ENCODE data around the gene RCOR1. TPM values are rescaled to one million over a fixed set of nuclear protein-coding genes. Genes with fewer than 3 reads are reported as not detected.
"Not testable (repeated sequence)": the region's sequence is repeated elsewhere in the genome, so short reads cannot be mapped to it uniquely, and the experiment has no call there.

The RCOR1 gene
- total RNA-seq, 1 experiment from 2014 or later = 12.1 TPM

DNA sequence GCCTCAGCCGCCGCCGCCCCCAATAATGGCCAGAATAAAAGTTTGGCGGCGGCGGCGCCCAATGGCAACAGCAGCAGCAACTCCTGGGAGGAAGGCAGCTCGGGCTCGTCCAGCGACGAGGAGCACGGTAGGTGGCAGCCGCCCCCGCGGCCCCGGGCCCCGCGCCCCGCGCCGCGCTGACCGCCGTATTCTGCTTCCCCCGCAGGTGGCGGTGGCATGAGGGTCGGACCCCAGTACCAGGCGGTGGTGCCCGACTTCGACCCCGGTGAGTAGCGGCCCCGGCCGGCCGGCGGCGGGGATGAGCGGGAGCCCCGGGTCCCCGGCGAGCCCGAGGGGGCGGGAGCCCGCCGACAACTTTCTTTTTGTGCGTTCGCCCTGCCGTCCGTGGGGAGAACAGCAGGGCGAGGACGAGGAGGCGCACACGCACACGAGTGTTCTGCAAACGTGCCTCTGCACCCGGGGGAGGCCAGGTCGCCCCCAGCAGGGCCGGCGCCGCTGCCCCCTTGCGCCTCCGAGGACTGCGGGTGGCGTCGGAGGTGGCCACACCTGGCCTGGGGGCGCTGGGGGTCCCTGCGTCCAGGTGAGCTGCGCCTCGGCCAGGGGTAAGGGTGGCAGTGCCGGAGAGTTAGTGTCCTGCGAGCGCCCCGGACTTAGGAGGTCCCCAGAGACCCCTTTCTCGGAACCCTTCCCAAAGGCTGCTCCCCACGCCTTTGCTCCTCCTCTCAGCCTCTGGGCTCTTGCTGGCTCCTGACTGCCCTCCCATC is 794 bp downstream of the RCOR1 start:
- peak; percentile 37 for DNase-seq (ENCODE audit: low read depth)

- no peak for DNase-seq (ENCODE audit: low read depth)
Observed at GRCh38 chr14:102593825-102594137, 1.3 kb downstream of the RCOR1 start.

DNA sequence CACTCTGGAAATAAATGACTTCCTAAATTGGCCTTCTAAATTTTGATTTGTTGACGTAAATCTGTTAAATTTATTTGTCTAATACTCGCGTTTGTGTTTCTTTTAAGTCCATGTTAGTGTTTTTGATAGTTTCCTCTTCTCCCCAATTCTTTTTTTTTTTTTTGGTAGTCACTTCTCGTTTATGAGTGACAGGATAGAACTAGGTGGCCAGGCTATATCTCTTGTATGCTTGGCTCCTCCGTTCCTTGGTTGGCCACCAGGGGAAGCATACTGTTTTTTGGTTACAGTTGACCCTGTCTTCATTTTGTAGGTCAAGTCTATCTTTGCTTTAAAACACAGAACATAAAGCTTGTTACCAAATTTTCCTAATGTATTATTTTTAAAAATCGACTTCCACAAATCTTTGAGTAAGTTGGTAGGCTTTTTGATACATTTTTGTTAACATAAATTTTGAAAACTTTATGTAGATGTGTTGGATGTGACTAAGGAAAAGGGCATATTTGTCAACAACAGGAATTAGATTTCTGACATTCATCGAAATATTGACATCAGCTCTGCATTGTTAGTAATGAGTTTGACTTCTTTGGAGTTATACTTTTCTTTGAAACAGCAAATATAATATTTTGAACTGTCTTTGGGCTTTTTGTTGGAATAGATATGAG is 2.2 kb downstream of the RCOR1 start:
- DNase-seq (ENCODE audit: low read depth) = peak; percentile 61

GRCh38 chr14:102601378-102601925 is 9.0 kb downstream of the RCOR1 start:
- no peak for DNase-seq (ENCODE audit: low read depth)

- no peak for DNase-seq (ENCODE audit: low read depth)
Observed at GRCh38 chr14:102602421-102603292, 10.2 kb downstream of the RCOR1 start.

DNA sequence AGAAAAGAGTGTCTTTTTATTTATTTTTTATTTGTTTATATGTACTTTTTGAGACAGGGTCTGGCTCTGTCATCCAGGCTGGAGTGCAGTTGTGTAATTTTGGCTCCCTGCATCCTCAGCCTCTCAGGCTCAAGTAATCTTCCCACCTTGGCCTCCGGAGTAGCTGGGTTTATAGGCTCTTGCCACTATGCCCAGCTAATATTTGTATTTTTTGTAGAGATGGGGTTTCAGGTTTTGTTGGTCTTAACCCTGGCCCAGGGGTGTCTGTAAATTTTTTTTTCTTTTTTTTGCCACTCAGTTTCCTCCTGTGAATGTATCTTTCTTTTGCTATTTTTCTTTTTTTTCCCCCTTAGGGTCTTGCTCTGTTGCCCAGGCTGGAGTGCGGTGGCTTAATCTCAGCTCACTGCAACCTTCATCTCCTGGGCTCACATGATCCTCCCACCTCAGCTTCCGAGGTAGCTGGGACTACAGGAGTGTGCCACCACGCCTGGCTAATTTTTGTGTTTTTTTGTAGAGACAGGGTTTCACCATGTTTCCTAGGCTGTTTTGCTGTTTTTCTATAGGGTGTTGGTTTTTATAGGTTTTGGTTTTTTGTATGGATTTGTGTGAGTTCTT is 11.0 kb downstream of the RCOR1 start:
- DNase-seq (ENCODE audit: low read depth) = no peak

- DNase-seq (ENCODE audit: low read depth) = no peak
Observed at GRCh38 chr14:102604183-102604582, 11.7 kb downstream of the RCOR1 start.

DNA sequence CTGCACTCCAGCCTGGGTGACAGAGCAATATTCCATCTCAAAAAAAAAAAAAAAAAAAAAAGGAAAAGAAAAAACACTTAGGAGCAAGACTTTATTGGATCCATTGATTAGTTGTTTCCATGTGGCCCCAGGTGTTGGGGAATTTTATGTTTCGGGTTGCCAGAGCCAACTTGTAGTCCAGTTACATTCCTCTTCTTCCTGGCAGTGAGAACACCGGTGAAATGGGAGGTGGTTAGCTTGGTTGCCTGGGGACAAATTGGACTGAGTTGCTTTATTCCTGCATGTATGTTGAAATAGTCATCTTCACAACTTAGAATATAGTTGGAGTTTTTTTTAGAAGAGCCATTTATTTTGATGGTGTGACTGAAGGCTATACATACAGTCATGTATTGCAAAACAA is 12.6 kb downstream of the RCOR1 start:
- peak; percentile 34 for DNase-seq (ENCODE audit: low read depth)

GRCh38 chr14:102606296-102606695 is 13.8 kb downstream of the RCOR1 start:
- DNase-seq (ENCODE audit: low read depth) = no peak

DNA sequence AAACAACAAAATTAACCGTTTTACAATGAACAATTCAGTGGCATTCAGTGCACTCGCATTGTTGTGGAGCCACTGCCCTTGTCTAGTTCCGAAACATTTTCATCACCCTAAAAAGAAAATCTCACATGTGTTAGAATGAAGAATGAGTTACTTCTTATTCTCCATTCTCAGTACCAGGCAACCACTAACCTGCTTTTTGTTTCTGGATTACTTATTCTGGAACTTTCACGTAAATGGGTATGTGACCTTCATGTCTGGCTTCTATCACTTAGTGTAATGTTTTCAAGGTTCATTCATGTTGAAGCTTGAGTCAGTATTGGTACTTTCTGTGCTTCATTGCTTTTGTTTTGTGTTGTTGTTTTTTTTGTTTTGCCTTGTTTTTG is 15.6 kb downstream of the RCOR1 start:
- no peak for DNase-seq (ENCODE audit: low read depth)

- no peak for DNase-seq (ENCODE audit: low read depth)
Observed at GRCh38 chr14:102610968-102611811, 18.7 kb downstream of the RCOR1 start.

- no peak for DNase-seq (ENCODE audit: low read depth)
Observed at GRCh38 chr14:102616318-102616717, 23.9 kb downstream of the RCOR1 start.

DNA sequence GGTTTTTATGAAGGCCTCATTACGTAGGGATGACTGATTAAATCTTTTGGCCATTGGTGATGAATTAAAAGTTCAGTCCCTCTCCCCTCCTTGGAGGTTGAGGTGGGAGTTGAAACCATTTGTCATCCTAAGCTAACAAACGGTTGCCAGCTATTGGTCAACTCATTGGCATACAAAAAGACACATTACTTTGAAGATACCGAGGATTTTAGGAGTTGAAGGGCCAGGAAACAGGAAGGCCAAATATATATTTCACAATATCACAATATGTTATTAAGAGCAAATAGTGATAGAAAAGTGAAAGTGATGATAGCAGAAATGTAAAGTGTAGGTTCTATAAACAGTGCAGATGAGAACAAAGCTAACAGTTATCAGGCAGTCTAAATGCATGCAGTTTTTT is 24.4 kb downstream of the RCOR1 start:
- DNase-seq (ENCODE audit: low read depth) = no peak

GRCh38 chr14:102619012-102619411 is 26.6 kb downstream of the RCOR1 start:
- not testable (repeated sequence) for DNase-seq (ENCODE audit: low read depth)

GRCh38 chr14:102620413-102620812 is 28.0 kb downstream of the RCOR1 start:
- DNase-seq (ENCODE audit: low read depth) = peak; percentile 9

DNA sequence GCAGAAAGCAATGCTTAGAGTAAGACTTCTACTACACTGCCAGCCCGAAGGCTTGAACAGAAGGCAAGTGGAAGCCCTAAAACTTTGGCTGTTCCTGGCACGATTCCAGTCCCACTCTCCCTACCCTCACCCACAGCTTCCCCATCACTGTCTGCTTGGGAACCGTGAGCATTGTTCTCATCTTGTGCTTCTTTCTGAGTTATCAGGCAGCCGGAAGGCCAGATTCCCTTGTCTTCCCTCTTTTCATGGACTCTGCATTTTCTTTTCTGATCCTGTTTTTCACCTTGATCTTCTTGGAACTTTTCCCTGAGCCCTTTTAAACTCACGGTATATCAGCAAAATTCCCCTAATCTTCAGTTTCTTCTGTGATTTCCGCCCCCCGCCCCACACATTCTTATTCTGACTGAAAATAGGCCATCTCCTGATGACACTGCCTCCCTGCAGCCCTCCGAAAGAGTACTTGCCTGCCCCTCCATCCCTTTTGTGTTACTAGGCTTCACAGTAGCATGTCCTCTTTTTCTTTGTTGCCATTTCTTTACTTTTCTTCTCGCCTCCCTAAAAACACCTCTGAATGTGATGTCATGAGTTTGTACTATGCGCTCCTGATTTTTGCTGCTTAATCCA is 29.9 kb downstream of the RCOR1 start:
- no peak for DNase-seq (ENCODE audit: low read depth)

- DNase-seq (ENCODE audit: low read depth) = no peak
Observed at GRCh38 chr14:102624666-102625065, 32.2 kb downstream of the RCOR1 start.

DNA sequence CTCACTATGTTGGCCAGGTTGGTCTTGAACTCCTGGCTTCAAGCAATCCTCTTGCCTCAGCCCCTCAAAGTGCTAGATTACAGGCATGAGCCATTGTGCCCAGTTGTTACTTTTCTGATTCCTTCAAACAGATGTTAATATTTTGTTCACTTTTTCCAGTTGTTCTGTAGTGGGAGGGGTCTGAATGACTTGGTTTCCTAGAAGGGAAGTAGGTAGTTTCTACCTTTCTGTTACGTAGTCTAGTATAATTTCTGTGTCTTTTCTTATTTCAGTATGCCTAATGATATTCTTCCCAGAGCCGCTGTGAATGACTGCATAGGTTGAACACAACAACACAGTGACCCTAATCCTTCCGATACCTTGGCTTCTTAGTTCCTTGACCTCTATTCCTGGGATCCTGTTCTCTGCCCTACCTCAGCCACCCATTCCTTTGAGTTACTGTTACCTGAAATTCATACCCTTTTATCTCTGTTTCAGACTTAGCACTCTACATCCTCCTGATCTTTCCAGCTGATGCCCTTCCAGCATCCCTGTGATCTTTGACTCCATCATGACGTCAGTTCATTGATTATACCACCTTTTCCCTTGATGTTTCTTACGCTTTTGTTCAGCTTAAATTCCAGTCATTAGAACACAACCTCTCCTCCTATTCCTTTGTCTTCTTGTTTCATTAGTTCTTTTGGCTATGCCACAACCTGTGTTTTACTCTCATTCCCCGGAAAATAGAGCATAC is 33.3 kb downstream of the RCOR1 start:
- no peak for DNase-seq (ENCODE audit: low read depth)

DNA sequence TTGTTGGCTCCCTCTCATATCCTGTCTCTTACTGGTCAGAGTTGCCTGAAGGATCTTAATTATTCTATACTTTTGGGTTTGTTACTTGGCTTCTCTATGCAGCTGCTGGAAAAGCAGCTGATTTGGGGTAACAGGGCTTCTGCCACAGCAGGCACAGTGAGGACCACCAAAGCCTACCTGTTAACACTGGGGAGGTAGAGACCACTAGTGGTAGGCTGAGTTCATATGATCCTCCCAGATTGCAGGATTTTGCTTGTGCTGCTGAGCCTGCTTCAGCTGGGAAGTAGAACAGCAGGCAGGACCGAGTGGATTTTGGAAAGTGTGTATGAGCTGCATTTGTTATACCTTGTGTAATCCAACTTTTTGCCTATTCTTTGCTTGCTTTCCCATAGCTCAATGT is 34.1 kb downstream of the RCOR1 start:
- DNase-seq (ENCODE audit: low read depth) = no peak

DNA sequence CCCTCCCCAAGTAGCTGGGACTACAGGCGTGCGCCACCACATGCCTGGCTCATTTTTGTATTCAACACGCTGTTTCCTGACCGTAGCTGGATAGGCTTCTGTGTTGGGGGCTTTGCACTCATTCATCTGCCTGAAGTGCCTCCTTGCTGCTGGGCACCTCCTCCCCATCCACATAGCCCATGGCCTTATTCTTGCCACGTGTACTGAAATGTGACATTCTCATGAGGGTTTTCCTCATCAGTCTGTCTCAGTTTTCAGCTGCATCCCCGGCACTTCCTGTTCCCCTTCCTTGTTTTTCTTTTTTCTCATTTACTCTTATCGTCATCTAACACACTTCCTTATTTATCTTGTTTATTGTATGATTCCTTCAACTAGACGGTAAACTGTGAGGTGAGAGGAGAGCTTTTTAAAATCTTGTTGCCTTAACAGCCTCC is 36.6 kb downstream of the RCOR1 start:
- no peak for DNase-seq (ENCODE audit: low read depth)
